Adrenal gland (tissue), 12 donors: ENCODE data around the gene TSPAN2. TPM values are rescaled to one million over a fixed set of nuclear protein-coding genes. Genes with fewer than 3 reads are reported as not detected.

ENCODE experiments used
- DNase-seq, 7 donors: peaks; one replicate each; pipeline ENCODE4 v3.0.0-alpha.2; 2019 to 2020
- H3K27ac ChIP-seq, 5 donors: fragments of 200-600 bp; sonication (generic) in 4 of 5; 1 replicate in 3 of 5; 2 replicates in 2 of 5; pipeline versions ENCODE4 v1.5.1 to v1.8.0; 2016 to 2020; ENCODE audit warnings: mild to moderate bottlenecking in 1 of 5
- H3K27me3 ChIP-seq: fragments of 200-600 bp; 2 replicates; pipeline ENCODE4 v1.8.0; 2021
- H3K36me3 ChIP-seq, 2 donors: fragments of 200-600 bp; replicated peaks in 1 of 2; 1 replicate in 1 of 2; 2 replicates in 1 of 2; pipeline versions ENCODE4 v1.5.1 to v1.8.0; 2018 to 2022
- H3K4me1 ChIP-seq, 2 donors: fragments of 200-600 bp; replicated peaks in 1 of 2; 1 replicate in 1 of 2; 2 replicates in 1 of 2; pipeline versions ENCODE4 v1.5.1 to v1.8.0; 2018 to 2021
- H3K4me3 ChIP-seq, 4 donors: fragments of 200-600 bp; sonication (generic) in 3 of 4; one replicate each; pipeline ENCODE4 v1.5.1; 2016 to 2018
- H3K9me3 ChIP-seq, 3 donors: fragments of 200-600 bp; sonication (generic) in 1 of 3; replicated peaks in 1 of 3; 1 replicate in 2 of 3; 2 replicates in 1 of 3; pipeline versions ENCODE4 v1.5.1 to v1.8.0; 2016 to 2021
- POLR2A ChIP-seq, 2 donors: fragments of 450-650 bp; IDR thresholded peaks; one replicate each; pipeline ENCODE4 v1.6.1; 2017; ENCODE audit warnings: antibody characterized with exemption in 2 of 2, mild to moderate bottlenecking in 2 of 2, moderate library complexity in 1 of 2
- WGBS, 4 donors: extraction: QIAGEN DNeasy Blood & Tissue Kit in 2 of 4; methylation state at CpG; one replicate each; pipeline versions ENCODE4 v1.1.5 to v1.1.7; 2013 to 2017; 5-methylcytosine and 5-hydroxymethylcytosine counted together
- intact Hi-C, 2 donors: fragments of 100-400 bp; cut with DNase I; formaldehyde crosslinking; loops; one replicate each; pipeline versions ENCODE4 v1.14.1 to v1.15.0; 2022 to 2023
- polyA plus RNA-seq, 3 donors: library from polyadenylated mRNA; stranded (reverse); fragments of 200-250 nt in 2 of 3; fragments of 350-450 nt in 1 of 3; fragmentation: Illumina TruSeq in 1 of 3; extraction: RNeasy Lipid Tissue Mini Kit (QIAGEN cat#74804) in 1 of 3; gene quantifications; one replicate each; pipeline ENCODE4 v1.2.3, GENCODE V29; 2013 to 2014
- total RNA-seq, 9 donors: library from RNA; depleted of rRNA in 4 of 9; stranded (reverse); fragments of >200 nt in 4 of 9; fragments of 120-200 nt in 1 of 9; fragmentation: NEBNext Ultra II Directional in 1 of 9; extraction: Animal tissue kit (Norgen Biotek cat#: 25700) in 1 of 9; gene quantifications; one replicate each; pipeline versions ENCODE4 v1.1.0 to v1.2.4, GENCODE V29; 2013 to 2023
- TF ChIP-seq, protein P1 (sequence below), 6 experiments: fragments of 450-650 bp in 4 of 6; fragments of 200-600 bp in 2 of 6; sonication (generic) in 1 of 6; IDR thresholded peaks; 1 replicate in 5 of 6; 2 replicates in 1 of 6; pipeline versions ENCODE4 v1.5.1 to v1.8.0; 2016 to 2021; ENCODE audit warnings: antibody characterized with exemption in 6 of 6, mild to moderate bottlenecking in 2 of 6, moderate library complexity in 1 of 6
- donor health status: healthy with polysubstance abuse.
- donor health status: Bipolar disorder and iron deficiency.
- donor health status: DM: yes; HTN: yes; CAD: no.
- donor health status: DM: no; HTN: no; CAD: no.
- donor health status: DM: no; HTN: no; CAD: no.
- donor health status: DM: yes; HTN: yes; CAD: no.

The TSPAN2 gene
- total and polyA plus RNA-seq, 12 donors: 0.28 to 1.5 (median 0.71) TPM

DNA sequence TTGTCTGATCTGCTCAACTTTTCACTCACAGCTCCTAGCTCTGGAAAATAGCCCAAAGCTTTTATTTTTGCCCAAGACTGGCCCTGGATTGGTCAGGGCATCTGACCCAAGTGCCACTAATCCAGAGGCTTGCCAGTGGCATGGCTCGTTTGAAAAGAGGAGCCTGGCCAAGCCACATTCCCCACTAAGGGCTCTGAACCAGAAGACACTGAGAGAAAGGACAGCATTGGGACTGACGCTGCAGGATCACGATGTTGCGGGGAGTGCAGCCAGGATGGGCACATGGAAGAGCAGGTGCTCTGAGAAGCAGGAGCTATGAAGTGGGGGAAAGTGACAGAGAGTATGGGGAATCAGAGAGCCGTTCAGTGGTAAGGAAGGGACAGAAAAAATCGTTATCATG is 44.9 kb upstream of the TSPAN2 start:
- no peak overlapping the region for H3K27ac ChIP-seq
- H3K4me3 ChIP-seq: no peak overlapping the region
- H3K4me1 ChIP-seq: no peaks in the 10 kb centered on the region
- no peaks in the 10 kb centered on the region for H3K9me3 ChIP-seq
- H3K27me3 ChIP-seq: no peaks in the 10 kb centered on the region
- intact Hi-C loops: loop anchor here in 1 of 2 donors (10.0 kb wide), 1 partner anchor 461 kb away; no protein-coding TSS in a partner anchor
- TF ChIP-seq, protein P1, sequence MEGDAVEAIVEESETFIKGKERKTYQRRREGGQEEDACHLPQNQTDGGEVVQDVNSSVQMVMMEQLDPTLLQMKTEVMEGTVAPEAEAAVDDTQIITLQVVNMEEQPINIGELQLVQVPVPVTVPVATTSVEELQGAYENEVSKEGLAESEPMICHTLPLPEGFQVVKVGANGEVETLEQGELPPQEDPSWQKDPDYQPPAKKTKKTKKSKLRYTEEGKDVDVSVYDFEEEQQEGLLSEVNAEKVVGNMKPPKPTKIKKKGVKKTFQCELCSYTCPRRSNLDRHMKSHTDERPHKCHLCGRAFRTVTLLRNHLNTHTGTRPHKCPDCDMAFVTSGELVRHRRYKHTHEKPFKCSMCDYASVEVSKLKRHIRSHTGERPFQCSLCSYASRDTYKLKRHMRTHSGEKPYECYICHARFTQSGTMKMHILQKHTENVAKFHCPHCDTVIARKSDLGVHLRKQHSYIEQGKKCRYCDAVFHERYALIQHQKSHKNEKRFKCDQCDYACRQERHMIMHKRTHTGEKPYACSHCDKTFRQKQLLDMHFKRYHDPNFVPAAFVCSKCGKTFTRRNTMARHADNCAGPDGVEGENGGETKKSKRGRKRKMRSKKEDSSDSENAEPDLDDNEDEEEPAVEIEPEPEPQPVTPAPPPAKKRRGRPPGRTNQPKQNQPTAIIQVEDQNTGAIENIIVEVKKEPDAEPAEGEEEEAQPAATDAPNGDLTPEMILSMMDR (IDR thresholded peaks at IDR 0.05): no peak
- no peak for TF ChIP-seq POLR2A (IDR thresholded peaks at IDR 0.05)
- H3K36me3 ChIP-seq: no peaks in the 10 kb centered on the region
- WGBS, 4 donors: 71 to 83% (median 78%) methylated on average over 5 to 6 of the region's 6 CpGs
- DNase-seq: no peak

DNA sequence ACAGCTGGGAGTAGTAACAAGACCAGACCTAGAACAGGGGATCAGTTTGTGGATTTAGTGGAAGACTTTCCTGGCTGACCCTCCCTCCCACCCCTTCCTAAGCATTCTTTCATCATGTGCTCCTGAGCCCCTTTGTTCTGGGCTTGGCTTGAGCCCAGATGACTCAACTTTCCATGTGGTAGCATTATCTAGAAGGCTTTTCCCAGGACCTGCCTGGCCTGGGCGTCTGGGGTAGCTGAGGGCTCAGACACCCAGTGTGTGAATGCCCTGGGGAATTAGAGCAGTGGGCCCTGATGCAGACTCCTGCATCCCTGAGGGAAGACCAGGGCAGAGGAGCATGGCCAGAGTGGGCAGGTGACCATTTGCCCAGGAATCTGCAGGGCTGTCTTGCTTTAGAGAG is 44.1 kb upstream of the TSPAN2 start:
- intact Hi-C loops: loop anchor here in 1 of 2 donors (10.0 kb wide), 1 partner anchor 461 kb away; no protein-coding TSS in a partner anchor
- DNase-seq: no peak

DNA sequence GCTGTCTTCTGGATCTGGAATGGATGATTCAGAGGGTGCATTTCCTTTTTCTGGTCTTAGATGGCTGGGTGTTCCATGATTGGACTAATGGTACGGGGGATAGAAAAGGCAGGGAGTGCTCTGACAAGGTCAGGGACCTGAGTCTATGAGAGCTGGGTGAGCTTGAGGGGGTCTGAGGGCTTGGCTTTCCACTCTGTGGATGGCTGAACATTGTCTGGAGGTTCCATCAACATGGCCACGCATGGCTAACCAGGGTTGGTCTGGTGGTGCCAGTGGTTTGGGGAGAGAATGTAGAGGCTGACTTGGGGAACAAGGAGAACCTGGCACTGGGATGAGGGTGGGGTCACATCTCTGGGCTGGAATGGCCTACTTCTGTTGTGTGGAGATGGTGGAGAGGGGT is 41.5 kb upstream of the TSPAN2 start:
- H3K9me3 ChIP-seq: no peaks in the 10 kb centered on the region
- TF ChIP-seq, protein P1 (IDR thresholded peaks at IDR 0.05): no peak
- no peak for TF ChIP-seq POLR2A (IDR thresholded peaks at IDR 0.05)
- H3K4me1 ChIP-seq: no peaks in the 10 kb centered on the region
- no peaks in the 10 kb centered on the region for H3K27me3 ChIP-seq
- DNase-seq: no peak
- H3K27ac ChIP-seq: no peak overlapping the region
- intact Hi-C loops: loop anchor here in 1 of 2 donors (10.0 kb wide), 1 partner anchor 464 kb away; no protein-coding TSS in a partner anchor
- 87 to 97% (median 91%) methylated on average over 2 of the region's 2 CpGs for WGBS, 4 donors
- no peaks in the 10 kb centered on the region for H3K36me3 ChIP-seq
- no peak overlapping the region for H3K4me3 ChIP-seq

More for the DNA sequence above, 44.1 kb upstream of the TSPAN2 start:
- no peak overlapping the region for H3K4me3 ChIP-seq
- no peak for TF ChIP-seq POLR2A (IDR thresholded peaks at IDR 0.05)
- TF ChIP-seq, protein P1 (IDR thresholded peaks at IDR 0.05): no peak
- H3K4me1 ChIP-seq: no peaks in the 10 kb centered on the region
- 67 to 74% methylated on average over 1 of the region's 1 CpG; no CpG with 5 or more reads in 2 of the 4 donors for WGBS, 4 donors
- H3K9me3 ChIP-seq: no peaks in the 10 kb centered on the region
- H3K36me3 ChIP-seq: no peaks in the 10 kb centered on the region
- no peak overlapping the region for H3K27ac ChIP-seq
- H3K27me3 ChIP-seq: no peaks in the 10 kb centered on the region

DNA sequence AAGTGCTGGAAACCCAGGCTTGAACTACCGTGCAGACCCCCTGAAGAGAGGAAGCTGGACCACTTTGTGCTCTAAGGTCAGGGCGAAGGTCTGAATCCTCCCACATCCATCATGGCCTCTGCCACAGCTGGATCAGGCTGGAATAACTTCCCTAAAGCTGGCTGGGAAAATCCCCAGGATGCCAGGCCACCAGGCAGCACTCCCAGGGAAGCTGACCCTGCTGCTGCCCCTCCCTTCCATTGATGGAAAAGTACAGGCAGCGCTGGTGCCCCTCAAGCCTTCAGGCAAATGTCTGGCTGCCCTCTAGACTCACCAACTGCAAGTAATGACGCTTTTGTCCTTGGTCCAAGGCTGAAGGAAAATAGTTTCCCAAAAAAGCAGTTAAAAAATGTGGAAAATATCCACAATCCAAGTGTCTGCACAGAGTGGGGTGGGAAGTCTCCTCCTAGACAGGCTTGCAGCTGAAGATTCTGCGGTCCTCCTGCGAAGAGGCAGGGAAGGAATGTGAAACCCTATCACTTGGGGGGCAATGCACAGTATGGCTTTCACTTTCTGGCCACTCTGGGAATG is 39.9 kb upstream of the TSPAN2 start:
- Histone ChIP-seq H3K4me3 (no peak overlapping the region), H3K36me3 (no peaks in the 10 kb centered on the region), H3K9me3 (peaks cover 0 to 3% (median 0%) of the 10 kb centered on the region in 3 donors), H3K27me3 (no peaks in the 10 kb centered on the region), H3K4me1 (no peaks in the 10 kb centered on the region), H3K27ac (no peak overlapping the region)
- TF ChIP-seq POLR2A (IDR thresholded peaks at IDR 0.05): no peak
- TF ChIP-seq, protein P1 (IDR thresholded peaks at IDR 0.05): no peak
- no peak for DNase-seq
- 69 to 83% (median 74%) methylated on average over 6 of the region's 6 CpGs for WGBS, 4 donors
- intact Hi-C loops: no loop called here
